HepG2 (cell line): ENCODE results near the gene NAV2. TPM values are rescaled to one million over a fixed set of nuclear protein-coding genes. Genes with fewer than 3 reads are reported as not detected.

ENCODE experiments used
- AHR ChIP-seq: IDR thresholded peaks from 2 replicates; pipeline ENCODE4 v1.6.1; 2018; ENCODE audit warnings: missing genetic modification reagents, missing compliant biosample characterization
- GFI1 ChIP-seq: sonication (generic); formaldehyde crosslinking; IDR thresholded peaks from 2 replicates; pipeline ENCODE4 v1.5.0; 2020; ENCODE audit warnings: missing genetic modification reagents, mild to moderate bottlenecking, borderline replicate concordance
- HDAC6 ChIP-seq: fragments of 200-600 bp; sonication (generic); IDR thresholded peaks from 2 replicates; pipeline ENCODE4 v1.7.0; 2017; ENCODE audit warnings: mild to moderate bottlenecking, antibody characterized with exemption, low read length, low read depth
- NAIF1 ChIP-seq: sonication (generic); formaldehyde crosslinking; IDR thresholded peaks from 2 replicates; pipeline ENCODE4 v1.5.0; 2020; ENCODE audit warnings: mild to moderate bottlenecking, missing genetic modification reagents, borderline replicate concordance
- NR2F1 ChIP-seq, 2 experiments: fragments of 450-650 bp in 1 of 2; formaldehyde crosslinking in 1 of 2; IDR thresholded peaks; 2 replicates each; pipeline versions ENCODE4 v1.5.0 to v1.6.1; 2016 to 2020; ENCODE audit warnings: mild to moderate bottlenecking in 1 of 2, missing compliant biosample characterization in 1 of 2, missing genetic modification reagents in 1 of 2, moderate library complexity in 1 of 2
- NRL ChIP-seq: sonication (generic); formaldehyde crosslinking; IDR thresholded peaks from 2 replicates; pipeline ENCODE4 v1.5.0; 2020; ENCODE audit warnings: missing genetic modification reagents, mild to moderate bottlenecking, moderate library complexity, borderline replicate concordance
- RBM39 ChIP-seq: fragments of 200-400 bp; formaldehyde crosslinking; IDR thresholded peaks from one replicate; pipeline ENCODE4 v1.6.1; 2018; ENCODE audit warnings: antibody characterized with exemption, mild to moderate bottlenecking, low read depth, low read length; ENCODE audit not compliant: poor library complexity, severe bottlenecking
- SYNCRIP ChIP-seq: fragments of 200-400 bp; formaldehyde crosslinking; IDR thresholded peaks from 2 replicates; pipeline ENCODE4 v1.6.1; 2018; ENCODE audit warnings: mild to moderate bottlenecking, low read depth, low read length; ENCODE audit not compliant: insufficient read depth
- ZNF333 ChIP-seq: sonication (generic); formaldehyde crosslinking; IDR thresholded peaks from 2 replicates; pipeline ENCODE4 v1.4.0; 2020; ENCODE audit warnings: mild to moderate bottlenecking, missing genetic modification reagents, borderline replicate concordance
- ZNF335 ChIP-seq: sonication (generic); formaldehyde crosslinking; IDR thresholded peaks from 2 replicates; pipeline ENCODE4 v1.4.0; 2020; ENCODE audit warnings: missing genetic modification reagents
- ZNF446 ChIP-seq: sonication (generic); formaldehyde crosslinking; IDR thresholded peaks from 2 replicates; pipeline ENCODE4 v1.5.0; 2020; ENCODE audit warnings: mild to moderate bottlenecking, missing genetic modification reagents
- polyA plus RNA-seq, 8 experiments: library from polyadenylated mRNA; depleted of rRNA in 3 of 8; stranded (reverse) in 7 of 8; unstranded in 1 of 8; fragments of >200 nt; fragmentation: Illumina TruSeq in 4 of 8; extraction: Trizol in 4 of 8; gene quantifications; 2 replicates each; pipeline versions ENCODE4 v1.2.1 to v1.2.3, GENCODE V29; 2011 to 2016; ENCODE audit warnings: low read depth in 4 of 8, missing spikeins in 1 of 8, mixed read lengths in 1 of 8; ENCODE audit not compliant: insufficient read depth in 1 of 8
- total RNA-seq, 5 experiments: library from RNA; depleted of rRNA; stranded (reverse); fragments of >200 nt; fragmentation: Illumina TruSeq; extraction: Trizol; gene quantifications; 2 replicates each; pipeline ENCODE4 v1.2.3, GENCODE V29; 2016; ENCODE audit warnings: low read depth in 1 of 5
- TF ChIP-seq, protein P1 (sequence below): sonication (generic); formaldehyde crosslinking; IDR thresholded peaks from 2 replicates; pipeline ENCODE4 v1.4.0; 2020; ENCODE audit warnings: mild to moderate bottlenecking, low read depth, missing genetic modification reagents
- TF ChIP-seq, protein P2 (sequence below), 2 experiments: fragments of 450-650 bp in 1 of 2; sonication (generic) in 1 of 2; formaldehyde crosslinking; IDR thresholded peaks; 2 replicates each; pipeline versions ENCODE4 v1.5.0 to v1.8.0; 2020 to 2022; ENCODE audit warnings: mild to moderate bottlenecking in 1 of 2, missing genetic modification reagents in 1 of 2
- TF ChIP-seq, protein P3 (sequence below): sonication (generic); formaldehyde crosslinking; IDR thresholded peaks from 2 replicates; pipeline ENCODE4 v1.4.0; 2020; ENCODE audit warnings: missing genetic modification reagents, mild to moderate bottlenecking, borderline replicate concordance
- TF ChIP-seq, protein P4 (sequence below): sonication (generic); formaldehyde crosslinking; IDR thresholded peaks from 2 replicates; pipeline ENCODE4 v1.4.0; 2020; ENCODE audit warnings: low read depth, mild to moderate bottlenecking, missing genetic modification reagents
- TF ChIP-seq, protein P5 (sequence below): sonication (generic); formaldehyde crosslinking; IDR thresholded peaks from 2 replicates; pipeline ENCODE4 v1.8.1; 2023; ENCODE audit warnings: mild to moderate bottlenecking, inconsistent platforms, moderate library complexity, missing genetic modification reagents, borderline replicate concordance
- TF ChIP-seq, protein P6 (sequence below): sonication (generic); formaldehyde crosslinking; IDR thresholded peaks from 2 replicates; pipeline ENCODE4 v1.4.0; 2020; ENCODE audit warnings: missing genetic modification reagents

Gene NAV2
- total and polyA plus RNA-seq, 2 of the 13 experiments (the other 11 are each of a cell fraction or from before 2014, with no cell fraction given), result 9.3 to 34.6 TPM

DNA sequence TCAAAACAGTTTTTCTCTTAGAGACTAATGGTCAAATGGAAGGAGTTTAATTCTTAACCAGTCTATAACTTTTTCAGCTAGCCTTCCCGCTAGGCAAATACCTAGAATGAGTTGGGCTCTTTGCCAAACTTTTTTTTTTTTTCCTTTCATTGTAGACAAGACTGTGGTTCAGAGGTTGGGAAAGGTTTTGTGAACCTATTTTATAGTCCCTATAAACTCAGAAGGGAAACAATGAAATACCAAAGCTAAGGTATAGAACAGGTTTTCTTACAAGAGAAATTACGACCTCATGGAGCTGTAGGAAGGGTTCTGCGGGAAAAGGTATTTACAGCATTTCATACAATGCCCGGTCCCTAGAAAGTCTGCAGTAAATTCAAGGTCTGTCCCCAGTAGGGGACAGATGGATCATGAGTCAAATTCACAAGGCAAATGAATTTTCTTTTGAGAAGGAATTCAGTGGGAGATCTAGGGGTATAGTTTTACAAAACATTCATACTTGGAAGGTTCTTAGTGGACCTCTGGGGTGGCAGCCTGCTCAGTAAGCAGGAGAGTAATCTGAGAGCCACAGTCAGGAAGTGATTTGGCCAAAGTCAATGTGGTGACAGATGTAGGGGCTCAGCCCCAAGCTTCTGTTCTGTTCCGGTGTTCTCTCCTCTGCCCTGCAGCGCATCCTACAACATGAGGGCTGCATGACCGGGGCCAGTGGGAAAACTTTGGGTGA, 300.9 kb downstream of the NAV2 start (continued):
- TF ChIP-seq AHR (CRISPR knock-in tag) (no peak), NR2F1 (CRISPR knock-in tag; IDR thresholded peaks at IDR 0.05) (no peak), NAIF1 (CRISPR knock-in tag) (no peak), ZNF446 (CRISPR knock-in tag) (no peak), RBM39 (no peak), NRL (CRISPR knock-in tag) (no peak), GFI1 (CRISPR knock-in tag) (peak; percentile 52; the same call in 1 of the 2 replicates), ZNF335 (no peak), ZNF333 (CRISPR knock-in tag) (no peak), HDAC6 (no peak), SYNCRIP (no peak)
- TF ChIP-seq, protein P1, sequence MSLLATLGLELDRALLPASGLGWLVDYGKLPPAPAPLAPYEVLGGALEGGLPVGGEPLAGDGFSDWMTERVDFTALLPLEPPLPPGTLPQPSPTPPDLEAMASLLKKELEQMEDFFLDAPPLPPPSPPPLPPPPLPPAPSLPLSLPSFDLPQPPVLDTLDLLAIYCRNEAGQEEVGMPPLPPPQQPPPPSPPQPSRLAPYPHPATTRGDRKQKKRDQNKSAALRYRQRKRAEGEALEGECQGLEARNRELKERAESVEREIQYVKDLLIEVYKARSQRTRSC, result no peak
- TF ChIP-seq, protein P2, sequence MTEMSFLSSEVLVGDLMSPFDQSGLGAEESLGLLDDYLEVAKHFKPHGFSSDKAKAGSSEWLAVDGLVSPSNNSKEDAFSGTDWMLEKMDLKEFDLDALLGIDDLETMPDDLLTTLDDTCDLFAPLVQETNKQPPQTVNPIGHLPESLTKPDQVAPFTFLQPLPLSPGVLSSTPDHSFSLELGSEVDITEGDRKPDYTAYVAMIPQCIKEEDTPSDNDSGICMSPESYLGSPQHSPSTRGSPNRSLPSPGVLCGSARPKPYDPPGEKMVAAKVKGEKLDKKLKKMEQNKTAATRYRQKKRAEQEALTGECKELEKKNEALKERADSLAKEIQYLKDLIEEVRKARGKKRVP (CRISPR knock-in tag; IDR thresholded peaks at IDR 0.05), result no peak
- TF ChIP-seq, protein P3, sequence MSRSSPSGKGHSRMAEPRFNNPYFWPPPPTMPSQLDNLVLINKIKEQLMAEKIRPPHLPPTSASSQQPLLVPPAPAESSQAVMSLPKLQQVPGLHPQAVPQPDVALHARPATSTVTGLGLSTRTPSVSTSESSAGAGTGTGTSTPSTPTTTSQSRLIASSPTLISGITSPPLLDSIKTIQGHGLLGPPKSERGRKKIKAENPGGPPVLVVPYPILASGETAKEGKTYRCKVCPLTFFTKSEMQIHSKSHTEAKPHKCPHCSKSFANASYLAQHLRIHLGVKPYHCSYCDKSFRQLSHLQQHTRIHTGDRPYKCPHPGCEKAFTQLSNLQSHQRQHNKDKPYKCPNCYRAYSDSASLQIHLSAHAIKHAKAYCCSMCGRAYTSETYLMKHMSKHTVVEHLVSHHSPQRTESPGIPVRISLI (CRISPR knock-in tag), result peak; percentile 94
- TF ChIP-seq, protein P4, sequence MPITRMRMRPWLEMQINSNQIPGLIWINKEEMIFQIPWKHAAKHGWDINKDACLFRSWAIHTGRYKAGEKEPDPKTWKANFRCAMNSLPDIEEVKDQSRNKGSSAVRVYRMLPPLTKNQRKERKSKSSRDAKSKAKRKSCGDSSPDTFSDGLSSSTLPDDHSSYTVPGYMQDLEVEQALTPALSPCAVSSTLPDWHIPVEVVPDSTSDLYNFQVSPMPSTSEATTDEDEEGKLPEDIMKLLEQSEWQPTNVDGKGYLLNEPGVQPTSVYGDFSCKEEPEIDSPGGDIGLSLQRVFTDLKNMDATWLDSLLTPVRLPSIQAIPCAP (CRISPR knock-in tag), result no peak
- TF ChIP-seq, protein P5, sequence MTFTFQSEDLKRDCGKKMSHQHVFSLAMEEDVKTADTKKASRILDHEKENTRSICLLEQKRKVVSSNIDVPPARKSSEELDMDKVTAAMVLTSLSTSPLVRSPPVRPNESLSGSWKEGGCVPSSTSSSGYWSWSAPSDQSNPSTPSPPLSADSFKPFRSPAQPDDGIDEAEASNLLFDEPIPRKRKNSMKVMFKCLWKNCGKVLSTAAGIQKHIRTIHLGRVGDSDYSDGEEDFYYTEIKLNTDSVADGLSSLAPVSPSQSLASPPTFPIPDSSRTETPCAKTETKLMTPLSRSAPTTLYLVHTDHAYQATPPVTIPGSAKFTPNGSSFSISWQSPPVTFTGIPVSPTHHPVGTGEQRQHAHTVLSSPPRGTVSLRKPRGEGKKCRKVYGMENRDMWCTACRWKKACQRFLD (CRISPR knock-in tag), result no peak
- TF ChIP-seq, protein P6, sequence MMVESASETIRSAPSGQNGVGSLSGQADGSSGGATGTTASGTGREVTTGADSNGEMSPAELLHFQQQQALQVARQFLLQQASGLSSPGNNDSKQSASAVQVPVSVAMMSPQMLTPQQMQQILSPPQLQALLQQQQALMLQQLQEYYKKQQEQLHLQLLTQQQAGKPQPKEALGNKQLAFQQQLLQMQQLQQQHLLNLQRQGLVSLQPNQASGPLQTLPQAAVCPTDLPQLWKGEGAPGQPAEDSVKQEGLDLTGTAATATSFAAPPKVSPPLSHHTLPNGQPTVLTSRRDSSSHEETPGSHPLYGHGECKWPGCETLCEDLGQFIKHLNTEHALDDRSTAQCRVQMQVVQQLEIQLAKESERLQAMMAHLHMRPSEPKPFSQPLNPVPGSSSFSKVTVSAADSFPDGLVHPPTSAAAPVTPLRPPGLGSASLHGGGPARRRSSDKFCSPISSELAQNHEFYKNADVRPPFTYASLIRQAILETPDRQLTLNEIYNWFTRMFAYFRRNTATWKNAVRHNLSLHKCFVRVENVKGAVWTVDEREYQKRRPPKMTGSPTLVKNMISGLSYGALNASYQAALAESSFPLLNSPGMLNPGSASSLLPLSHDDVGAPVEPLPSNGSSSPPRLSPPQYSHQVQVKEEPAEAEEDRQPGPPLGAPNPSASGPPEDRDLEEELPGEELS (CRISPR knock-in tag), result peak; percentile 27; the same call in 1 of the 2 replicates
